ENCODE measurements around the gene PLEKHH3.

- no peak for TF ChIP-seq POLR2A (IDR thresholded peaks at IDR 0.05)
- TF ChIP-seq, protein P1, sequence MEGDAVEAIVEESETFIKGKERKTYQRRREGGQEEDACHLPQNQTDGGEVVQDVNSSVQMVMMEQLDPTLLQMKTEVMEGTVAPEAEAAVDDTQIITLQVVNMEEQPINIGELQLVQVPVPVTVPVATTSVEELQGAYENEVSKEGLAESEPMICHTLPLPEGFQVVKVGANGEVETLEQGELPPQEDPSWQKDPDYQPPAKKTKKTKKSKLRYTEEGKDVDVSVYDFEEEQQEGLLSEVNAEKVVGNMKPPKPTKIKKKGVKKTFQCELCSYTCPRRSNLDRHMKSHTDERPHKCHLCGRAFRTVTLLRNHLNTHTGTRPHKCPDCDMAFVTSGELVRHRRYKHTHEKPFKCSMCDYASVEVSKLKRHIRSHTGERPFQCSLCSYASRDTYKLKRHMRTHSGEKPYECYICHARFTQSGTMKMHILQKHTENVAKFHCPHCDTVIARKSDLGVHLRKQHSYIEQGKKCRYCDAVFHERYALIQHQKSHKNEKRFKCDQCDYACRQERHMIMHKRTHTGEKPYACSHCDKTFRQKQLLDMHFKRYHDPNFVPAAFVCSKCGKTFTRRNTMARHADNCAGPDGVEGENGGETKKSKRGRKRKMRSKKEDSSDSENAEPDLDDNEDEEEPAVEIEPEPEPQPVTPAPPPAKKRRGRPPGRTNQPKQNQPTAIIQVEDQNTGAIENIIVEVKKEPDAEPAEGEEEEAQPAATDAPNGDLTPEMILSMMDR (IDR thresholded peaks at IDR 0.05) = no peak
Measured at GRCh38 chr17:42684929-42685556, 8.2 kb upstream of the PLEKHH3 start.
